Liver (tissue), 9 donors: ENCODE measurements around the gene UBE2D2. TPM values are rescaled to one million over a fixed set of nuclear protein-coding genes. Genes with fewer than 3 reads are reported as not detected.

Experiments used
- DNase-seq: peaks from one replicate; pipeline ENCODE4 v3.0.0-alpha.2; 2017; ENCODE audit warnings: low spot score
- H3K27ac ChIP-seq, 2 donors: one replicate each; pipeline ENCODE4 v1.7.0; 2013; ENCODE audit warnings: inconsistent platforms in 2 of 2, low read length in 2 of 2, control low read depth in 1 of 2, low read depth in 1 of 2, mild to moderate bottlenecking in 1 of 2
- H3K27me3 ChIP-seq, 4 donors: one replicate each; pipeline versions ENCODE4 v1.6.1 to v1.7.0; 2013; ENCODE audit warnings: low read length in 3 of 4, inconsistent platforms in 1 of 4, mild to moderate bottlenecking in 1 of 4, moderate library complexity in 1 of 4; ENCODE audit not compliant: control insufficient read depth in 4 of 4, insufficient read depth in 4 of 4
- H3K36me3 ChIP-seq, 4 donors: one replicate each; pipeline versions ENCODE4 v1.6.1 to v1.7.0; 2013; ENCODE audit warnings: low read length in 3 of 4, mild to moderate bottlenecking in 3 of 4, low read depth in 1 of 4, moderate library complexity in 1 of 4; ENCODE audit not compliant: control insufficient read depth in 4 of 4, insufficient read depth in 3 of 4
- H3K4me1 ChIP-seq, 4 donors: one replicate each; pipeline versions ENCODE4 v1.6.1 to v1.7.0; 2013; ENCODE audit warnings: low read length in 3 of 4, mild to moderate bottlenecking in 3 of 4, moderate library complexity in 1 of 4; ENCODE audit not compliant: control insufficient read depth in 4 of 4, insufficient read depth in 4 of 4
- H3K4me3 ChIP-seq, 3 donors: one replicate each; pipeline versions ENCODE4 v1.6.1 to v1.7.0; 2013; ENCODE audit warnings: low read length in 3 of 3, control low read depth in 1 of 3, low read depth in 1 of 3, mild to moderate bottlenecking in 1 of 3
- H3K9ac ChIP-seq, 2 donors: one replicate each; pipeline ENCODE4 v1.7.0; 2013; ENCODE audit warnings: low read length in 2 of 2, mild to moderate bottlenecking in 2 of 2, moderate library complexity in 2 of 2, control low read depth in 1 of 2, low read depth in 1 of 2
- H3K9me3 ChIP-seq, 4 donors: one replicate each; pipeline versions ENCODE4 v1.6.1 to v1.7.0; 2013; ENCODE audit warnings: low read length in 3 of 4; ENCODE audit not compliant: control insufficient read depth in 4 of 4
- ATF3 ChIP-seq: IDR thresholded peaks from 2 replicates; pipeline ENCODE4 v1.6.1; 2016; ENCODE audit warnings: antibody characterized with exemption
- CTCF ChIP-seq: fragments of 150-350 bp; IDR thresholded peaks from 2 replicates; pipeline ENCODE4 v1.5.1; 2017; ENCODE audit warnings: improper control_type of control experiment, low read depth, low read length; ENCODE audit not compliant: missing input control
- EGR1 ChIP-seq, 2 donors: IDR thresholded peaks; 2 replicates each; pipeline ENCODE4 v1.6.1; 2016 to 2018; ENCODE audit warnings: antibody characterized with exemption in 2 of 2, low read depth in 2 of 2
- FOXA1 ChIP-seq: IDR thresholded peaks from 2 replicates; pipeline ENCODE4 v1.6.1; 2016; ENCODE audit warnings: antibody characterized with exemption
- FOXA2 ChIP-seq: IDR thresholded peaks from 2 replicates; pipeline ENCODE4 v1.6.1; 2016; ENCODE audit warnings: antibody characterized with exemption
- GABPA ChIP-seq, 2 donors: IDR thresholded peaks in 1 of 2; conservative IDR thresholded peaks in 1 of 2; 2 replicates each; pipeline ENCODE4 v1.6.1; 2016; ENCODE audit warnings: antibody characterized with exemption in 2 of 2, mild to moderate bottlenecking in 1 of 2, moderate library complexity in 1 of 2
- HNF4A ChIP-seq, 2 donors: conservative IDR thresholded peaks; 2 replicates each; pipeline ENCODE4 v1.6.1; 2016; ENCODE audit warnings: antibody characterized with exemption in 2 of 2, mild to moderate bottlenecking in 2 of 2
- HNF4G ChIP-seq: IDR thresholded peaks from 2 replicates; pipeline ENCODE4 v1.6.1; 2016; ENCODE audit warnings: antibody characterized with exemption
- JUND ChIP-seq, 2 donors: IDR thresholded peaks; 2 replicates each; pipeline ENCODE4 v1.6.1; 2016; ENCODE audit warnings: antibody characterized with exemption in 2 of 2
- MAX ChIP-seq: IDR thresholded peaks from 2 replicates; pipeline ENCODE4 v1.6.1; 2016; ENCODE audit warnings: antibody characterized with exemption
- NR2F2 ChIP-seq: IDR thresholded peaks from 2 replicates; pipeline ENCODE4 v1.6.1; 2016; ENCODE audit warnings: antibody characterized with exemption
- RAD21 ChIP-seq, 2 donors: IDR thresholded peaks; 2 replicates each; pipeline ENCODE4 v1.6.1; 2016; ENCODE audit warnings: antibody characterized with exemption in 2 of 2, mild to moderate bottlenecking in 2 of 2
- REST ChIP-seq: IDR thresholded peaks from 2 replicates; pipeline ENCODE4 v1.6.1; 2016; ENCODE audit warnings: antibody characterized with exemption, mild to moderate bottlenecking
- RXRA ChIP-seq, 2 donors: IDR thresholded peaks; 2 replicates each; pipeline ENCODE4 v1.6.1; 2017 to 2018; ENCODE audit warnings: antibody characterized with exemption in 2 of 2, mild to moderate bottlenecking in 1 of 2
- SP1 ChIP-seq: IDR thresholded peaks from 2 replicates; pipeline ENCODE4 v1.6.1; 2018; ENCODE audit warnings: antibody characterized with exemption, mild to moderate bottlenecking
- TAF1 ChIP-seq: conservative IDR thresholded peaks from 2 replicates; pipeline ENCODE4 v1.6.1; 2016; ENCODE audit warnings: antibody characterized with exemption, mild to moderate bottlenecking
- YY1 ChIP-seq: IDR thresholded peaks from 2 replicates; pipeline ENCODE4 v1.6.1; 2016; ENCODE audit warnings: antibody characterized with exemption, mild to moderate bottlenecking
- ZBTB33 ChIP-seq: IDR thresholded peaks from 2 replicates; pipeline ENCODE4 v1.6.1; 2016; ENCODE audit warnings: antibody characterized with exemption
- WGBS: extraction: QIAGEN DNeasy Blood & Tissue Kit; methylation state at CpG from one replicate; pipeline ENCODE4 v1.1.7; 2013; 5-methylcytosine and 5-hydroxymethylcytosine counted together
- polyA plus RNA-seq, 2 donors: library from polyadenylated mRNA; stranded (reverse) in 1 of 2; unstranded in 1 of 2; fragments of 200-250 nt in 1 of 2; fragments of >200 nt in 1 of 2; fragmentation: Nextera tagmentation in 1 of 2; extraction: Ambion mirVana in 1 of 2; gene quantifications; one replicate each; pipeline versions ENCODE4 v1.2.1 to v1.2.3, GENCODE V29; 2013 to 2015
- total RNA-seq, 2 donors: library from RNA; depleted of rRNA; stranded (reverse); fragments of >200 nt; gene quantifications; one replicate each; pipeline ENCODE4 v1.2.3, GENCODE V29; 2014
- donor health status: healthy.
- donor health status: healthy.
- donor health status: healthy.
- donor health status: healthy.
- donor health status: healthy.

UBE2D2 gene
- total and polyA plus RNA-seq, 4 donors: 17.0 to 53.6 (median 41.4) TPM

GRCh38 chr5:139637438-139638089 lies 76.4 kb downstream of the UBE2D2 start (continued):
- no peak for TF ChIP-seq REST

- DNase-seq: peak; percentile 74
- H3K9ac ChIP-seq: peak overlapping the region; percentile 34 to 65
- H3K9me3 ChIP-seq: no peaks in the 10 kb centered on the region
- 7% methylated on average over 23 of the region's 23 CpGs for WGBS
- H3K4me1 ChIP-seq: peaks cover 35 to 75% (median 61%) of the 10 kb centered on the region in 4 donors
- peak overlapping the region; percentile 11 to 56 (median 26) for H3K4me3 ChIP-seq
- H3K36me3 ChIP-seq: no peaks in the 10 kb centered on the region
- H3K27ac ChIP-seq: peak overlapping the region; percentile 97 to 99
- no peaks in the 10 kb centered on the region for H3K27me3 ChIP-seq
- no peak for TF ChIP-seq ZBTB33
- TF ChIP-seq TAF1: peak; percentile 76
- TF ChIP-seq CTCF: no peak
- TF ChIP-seq EGR1 (IDR thresholded peaks at IDR 0.05; ENCODE audit: low read depth in 2 of 2): peak in 1 of 2 donors; percentile 34
- TF ChIP-seq HNF4A (conservative IDR thresholded peaks at IDR 0.05): peak in 1 of 2 donors; percentile 70
- TF ChIP-seq RXRA (IDR thresholded peaks at IDR 0.05): peak; percentile 58 to 68
- TF ChIP-seq YY1: peak; percentile 59
- TF ChIP-seq SP1: peak; percentile 60
- TF ChIP-seq GABPA (IDR thresholded peaks at IDR 0.05 in 1 of 2, conservative IDR thresholded peaks at IDR 0.05 in 1 of 2): peak in 1 of 2 donors; percentile 33
- TF ChIP-seq FOXA2: no peak
- no peak for TF ChIP-seq MAX
- TF ChIP-seq RAD21 (IDR thresholded peaks at IDR 0.05): peak; percentile 42 to 72
- no peak for TF ChIP-seq NR2F2
- peak; percentile 26 for TF ChIP-seq FOXA1
- peak; percentile 76 for TF ChIP-seq REST
- TF ChIP-seq HNF4G: no peak
- no peak for TF ChIP-seq ATF3
- TF ChIP-seq JUND (IDR thresholded peaks at IDR 0.05): no peak
Observed at GRCh38 chr5:139638090-139638735, 77.1 kb downstream of the UBE2D2 start.
